ENCODE measurements around the gene SET. TPM values are rescaled to one million over a fixed set of nuclear protein-coding genes. Genes with fewer than 3 reads are reported as not detected.

Gene SET
- total RNA-seq, 2 donors from 2014 or later: 762 to 795 TPM

DNA sequence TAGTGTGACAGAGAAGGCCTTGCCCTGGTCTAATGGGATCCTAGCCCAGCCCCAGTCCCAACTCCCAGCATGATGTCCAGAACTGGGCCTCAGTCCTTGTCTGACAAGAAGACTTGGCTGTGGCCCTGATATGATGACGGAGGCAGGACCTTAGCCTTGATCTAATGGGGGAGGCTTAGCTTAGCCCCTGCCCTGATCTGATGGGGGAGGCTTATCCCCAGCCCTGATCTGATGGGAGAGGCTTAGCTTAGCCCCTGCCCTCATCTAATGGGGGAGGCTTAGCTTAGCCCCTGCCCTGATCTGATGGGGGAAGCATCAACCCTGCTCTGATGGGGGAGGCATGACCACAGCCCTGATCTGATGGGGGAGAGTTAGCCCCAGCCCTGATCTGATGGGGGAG is 17.0 kb downstream of the SET start:
- Mint-ChIP-seq H3K27ac (no peak overlapping the region), H3K4me1 (peaks cover 3% of the 10 kb centered on the region), H3K9me3 (no peaks in the 10 kb centered on the region), H3K36me3 (ENCODE audit: low read depth) (peaks cover 13% of the 10 kb centered on the region), H3K4me3 (no peak overlapping the region), H3K27me3 (ENCODE audit: insufficient read depth) (no peaks in the 10 kb centered on the region)
- TF ChIP-seq, protein P1, sequence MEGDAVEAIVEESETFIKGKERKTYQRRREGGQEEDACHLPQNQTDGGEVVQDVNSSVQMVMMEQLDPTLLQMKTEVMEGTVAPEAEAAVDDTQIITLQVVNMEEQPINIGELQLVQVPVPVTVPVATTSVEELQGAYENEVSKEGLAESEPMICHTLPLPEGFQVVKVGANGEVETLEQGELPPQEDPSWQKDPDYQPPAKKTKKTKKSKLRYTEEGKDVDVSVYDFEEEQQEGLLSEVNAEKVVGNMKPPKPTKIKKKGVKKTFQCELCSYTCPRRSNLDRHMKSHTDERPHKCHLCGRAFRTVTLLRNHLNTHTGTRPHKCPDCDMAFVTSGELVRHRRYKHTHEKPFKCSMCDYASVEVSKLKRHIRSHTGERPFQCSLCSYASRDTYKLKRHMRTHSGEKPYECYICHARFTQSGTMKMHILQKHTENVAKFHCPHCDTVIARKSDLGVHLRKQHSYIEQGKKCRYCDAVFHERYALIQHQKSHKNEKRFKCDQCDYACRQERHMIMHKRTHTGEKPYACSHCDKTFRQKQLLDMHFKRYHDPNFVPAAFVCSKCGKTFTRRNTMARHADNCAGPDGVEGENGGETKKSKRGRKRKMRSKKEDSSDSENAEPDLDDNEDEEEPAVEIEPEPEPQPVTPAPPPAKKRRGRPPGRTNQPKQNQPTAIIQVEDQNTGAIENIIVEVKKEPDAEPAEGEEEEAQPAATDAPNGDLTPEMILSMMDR (conservative IDR thresholded peaks at IDR 0.05): no peak
- no peak overlapping the region for H3K4me3 ChIP-seq (ENCODE audit: low read length)
- no peak overlapping the region for H3K9ac ChIP-seq (ENCODE audit: extremely low read depth, low read length, poor library complexity, severe bottlenecking)
- no peaks in the 10 kb centered on the region for H3K27me3 ChIP-seq (ENCODE audit: control insufficient read depth, insufficient read depth, low read length, poor library complexity, severe bottlenecking)
- H3K9me3 ChIP-seq (ENCODE audit: control insufficient read depth, low read length): no peaks in the 10 kb centered on the region
- peaks cover 4% of the 10 kb centered on the region for H3K4me1 ChIP-seq (ENCODE audit: control insufficient read depth, insufficient read depth, low read length)
- H3K27ac ChIP-seq (ENCODE audit: low read depth, low read length): no peak overlapping the region
- 97% methylated on average over 1 of the region's 1 CpG; no CpG with 5 or more reads in 1 of the 2 experiments for WGBS, 2 experiments (ENCODE audit: insufficient coverage in 1 of 2, insufficient read length in 1 of 2)
- peaks cover 10% of the 10 kb centered on the region for H3K36me3 ChIP-seq (ENCODE audit: control insufficient read depth, insufficient read depth, low read length)
- DNase-seq: peak; percentile 32

DNA sequence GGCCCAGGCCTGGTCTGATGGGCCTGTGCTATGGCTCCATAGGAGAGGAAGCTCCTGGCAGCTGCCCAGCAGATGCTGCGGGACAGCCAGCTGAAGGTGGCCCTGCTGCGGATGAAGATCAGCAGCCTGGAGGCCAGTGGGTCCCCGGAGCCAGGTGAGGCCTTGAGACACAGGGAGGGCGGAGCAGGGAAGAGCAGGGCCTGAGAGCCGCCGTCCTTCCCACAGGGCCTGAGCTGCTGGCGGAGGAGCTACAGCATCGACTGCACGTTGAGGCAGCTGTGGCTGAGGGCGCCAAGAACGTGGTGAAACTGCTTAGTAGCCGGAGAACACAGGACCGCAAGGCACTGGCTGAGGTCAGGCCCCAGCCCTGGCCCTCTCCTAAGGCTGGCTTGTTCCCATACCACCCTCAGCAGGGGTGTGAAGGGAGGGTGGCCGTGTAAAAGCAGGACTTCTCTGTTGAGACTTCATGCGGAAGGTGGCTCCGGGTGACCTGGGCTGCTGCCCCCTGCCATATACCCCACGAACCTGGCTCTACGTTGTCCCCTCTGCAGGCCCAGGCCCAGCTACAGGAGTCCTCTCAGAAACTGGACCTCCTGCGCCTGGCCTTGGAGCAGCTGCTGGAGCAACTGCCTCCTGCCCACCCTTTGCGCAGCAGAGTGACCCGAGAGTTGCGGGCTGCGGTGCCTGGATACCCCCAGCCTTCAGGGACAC is 17.8 kb downstream of the SET start:
- DNase-seq: peak; percentile 83
- H3K9me3 Mint-ChIP-seq: no peaks in the 10 kb centered on the region
- no peak overlapping the region for H3K27ac ChIP-seq (ENCODE audit: low read depth, low read length)
- H3K4me3 Mint-ChIP-seq: no peak overlapping the region
- no peaks in the 10 kb centered on the region for H3K9me3 ChIP-seq (ENCODE audit: control insufficient read depth, low read length)
- peaks cover 4% of the 10 kb centered on the region for H3K4me1 ChIP-seq (ENCODE audit: control insufficient read depth, insufficient read depth, low read length)
- peaks cover 3% of the 10 kb centered on the region for H3K4me1 Mint-ChIP-seq
- TF ChIP-seq, protein P1 (conservative IDR thresholded peaks at IDR 0.05): no peak
- 88 to 98% methylated on average over 17 to 23 of the region's 23 CpGs for whole genome bisulfite sequencing, 2 experiments (ENCODE audit: insufficient coverage in 1 of 2, insufficient read length in 1 of 2)
- H3K4me3 ChIP-seq (ENCODE audit: low read length): no peak overlapping the region
- H3K9ac ChIP-seq (ENCODE audit: extremely low read depth, low read length, poor library complexity, severe bottlenecking): no peak overlapping the region
- peaks cover 10% of the 10 kb centered on the region for H3K36me3 ChIP-seq (ENCODE audit: control insufficient read depth, insufficient read depth, low read length)
- no peaks in the 10 kb centered on the region for H3K27me3 Mint-ChIP-seq (ENCODE audit: insufficient read depth)
- no peak overlapping the region for H3K27ac Mint-ChIP-seq
- peaks cover 13% of the 10 kb centered on the region for H3K36me3 Mint-ChIP-seq (ENCODE audit: low read depth)
- no peaks in the 10 kb centered on the region for H3K27me3 ChIP-seq (ENCODE audit: control insufficient read depth, insufficient read depth, low read length, poor library complexity, severe bottlenecking)

DNA sequence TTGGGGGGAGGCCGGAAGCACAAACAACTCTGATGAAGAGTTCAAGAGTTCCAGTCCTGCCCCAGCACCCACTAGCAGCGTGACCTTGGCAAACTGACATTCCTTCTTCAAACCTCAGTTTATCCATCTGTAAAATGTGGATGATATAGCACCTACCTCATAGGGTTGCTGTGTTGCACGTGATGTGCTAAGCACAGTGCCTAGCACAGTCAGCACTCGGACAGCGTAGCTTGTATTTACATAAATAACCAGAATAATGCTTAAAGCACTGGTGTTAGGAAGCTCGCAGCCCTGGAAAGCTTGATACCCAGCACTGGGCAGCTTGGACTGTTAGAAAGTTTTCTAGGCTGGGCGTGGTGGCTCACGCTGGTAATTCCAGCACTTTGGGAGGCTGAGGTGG is 18.4 kb downstream of the SET start:
- TF ChIP-seq, protein P1 (conservative IDR thresholded peaks at IDR 0.05): no peak
- Histone ChIP-seq H3K4me3 (ENCODE audit: low read length) (no peak overlapping the region), H3K9ac (ENCODE audit: extremely low read depth, low read length, poor library complexity, severe bottlenecking) (no peak overlapping the region), H3K9me3 (ENCODE audit: control insufficient read depth, low read length) (no peaks in the 10 kb centered on the region), H3K36me3 (ENCODE audit: control insufficient read depth, insufficient read depth, low read length) (peaks cover 13% of the 10 kb centered on the region), H3K27me3 (ENCODE audit: control insufficient read depth, insufficient read depth, low read length, poor library complexity, severe bottlenecking) (no peaks in the 10 kb centered on the region), H3K4me1 (ENCODE audit: control insufficient read depth, insufficient read depth, low read length) (peaks cover 4% of the 10 kb centered on the region), H3K27ac (ENCODE audit: low read depth, low read length) (no peak overlapping the region)
- H3K36me3 Mint-ChIP-seq (ENCODE audit: low read depth): peaks cover 19% of the 10 kb centered on the region
- H3K4me3 Mint-ChIP-seq: no peak overlapping the region
- WGBS, 2 experiments (ENCODE audit: insufficient coverage in 1 of 2, insufficient read length in 1 of 2): 95 to 98% methylated on average over 6 to 8 of the region's 8 CpGs
- H3K4me1 Mint-ChIP-seq: peaks cover 3% of the 10 kb centered on the region
- DNase-seq: peak; percentile 35
- H3K27ac Mint-ChIP-seq: no peak overlapping the region
- H3K9me3 Mint-ChIP-seq: no peaks in the 10 kb centered on the region
- no peaks in the 10 kb centered on the region for H3K27me3 Mint-ChIP-seq (ENCODE audit: insufficient read depth)
